ENCODE results near the gene MAP2K6. TPM values are rescaled to one million over a fixed set of nuclear protein-coding genes. Genes with fewer than 3 reads are reported as not detected.

Gene MAP2K6
- polyA plus RNA-seq, 1 of the 3 experiments (the other 2 are of a cell fraction): 6.7 TPM

DNA sequence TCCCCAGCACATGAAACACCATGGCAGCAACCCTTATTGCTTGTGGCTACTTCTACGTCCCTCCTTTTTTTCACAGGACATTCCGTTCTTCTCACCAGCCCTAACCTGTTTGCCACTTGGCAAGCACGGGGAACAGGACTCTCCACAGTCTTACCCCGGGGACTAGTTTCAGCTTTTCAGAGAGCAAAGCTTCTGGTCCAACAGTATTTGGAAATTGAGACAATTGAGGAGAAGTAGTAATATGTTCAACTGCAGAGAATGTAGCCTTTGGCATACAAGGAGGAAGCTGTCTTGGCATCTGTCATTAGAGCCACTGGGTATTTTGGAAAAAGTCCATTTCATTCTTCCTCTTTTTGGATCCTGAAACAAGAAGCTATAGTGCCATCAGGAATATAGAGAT, 65.7 kb downstream of the MAP2K6 start:
- H3K4me1 ChIP-seq (ENCODE audit: control insufficient read depth in 1 of 2, insufficient read depth in 2 of 2, low read depth in 1 of 2, low read length in 1 of 2): no peaks in the 10 kb centered on the region
- no peaks in the 10 kb centered on the region for H3F3A ChIP-seq (replicated peaks; ENCODE audit: insufficient read depth)
- no peak for DNase-seq
- WGBS (ENCODE audit: low lambda C conversion rate): 91% methylated on average over 4 of the region's 4 CpGs
- no peak overlapping the region for H3K4me3 ChIP-seq (ENCODE audit: low read depth in 2 of 2, low read length in 1 of 2)
- no peak overlapping the region for H2AFZ ChIP-seq (ENCODE audit: low read depth)
- no peaks in the 10 kb centered on the region for H3K27me3 ChIP-seq (ENCODE audit: insufficient read depth)
- no peaks in the 10 kb centered on the region for H3K36me3 ChIP-seq (replicated peaks in 1 of 2; ENCODE audit: control insufficient read depth in 1 of 2, insufficient read depth in 2 of 2, low read length in 1 of 2)
- TF ChIP-seq, protein P1, sequence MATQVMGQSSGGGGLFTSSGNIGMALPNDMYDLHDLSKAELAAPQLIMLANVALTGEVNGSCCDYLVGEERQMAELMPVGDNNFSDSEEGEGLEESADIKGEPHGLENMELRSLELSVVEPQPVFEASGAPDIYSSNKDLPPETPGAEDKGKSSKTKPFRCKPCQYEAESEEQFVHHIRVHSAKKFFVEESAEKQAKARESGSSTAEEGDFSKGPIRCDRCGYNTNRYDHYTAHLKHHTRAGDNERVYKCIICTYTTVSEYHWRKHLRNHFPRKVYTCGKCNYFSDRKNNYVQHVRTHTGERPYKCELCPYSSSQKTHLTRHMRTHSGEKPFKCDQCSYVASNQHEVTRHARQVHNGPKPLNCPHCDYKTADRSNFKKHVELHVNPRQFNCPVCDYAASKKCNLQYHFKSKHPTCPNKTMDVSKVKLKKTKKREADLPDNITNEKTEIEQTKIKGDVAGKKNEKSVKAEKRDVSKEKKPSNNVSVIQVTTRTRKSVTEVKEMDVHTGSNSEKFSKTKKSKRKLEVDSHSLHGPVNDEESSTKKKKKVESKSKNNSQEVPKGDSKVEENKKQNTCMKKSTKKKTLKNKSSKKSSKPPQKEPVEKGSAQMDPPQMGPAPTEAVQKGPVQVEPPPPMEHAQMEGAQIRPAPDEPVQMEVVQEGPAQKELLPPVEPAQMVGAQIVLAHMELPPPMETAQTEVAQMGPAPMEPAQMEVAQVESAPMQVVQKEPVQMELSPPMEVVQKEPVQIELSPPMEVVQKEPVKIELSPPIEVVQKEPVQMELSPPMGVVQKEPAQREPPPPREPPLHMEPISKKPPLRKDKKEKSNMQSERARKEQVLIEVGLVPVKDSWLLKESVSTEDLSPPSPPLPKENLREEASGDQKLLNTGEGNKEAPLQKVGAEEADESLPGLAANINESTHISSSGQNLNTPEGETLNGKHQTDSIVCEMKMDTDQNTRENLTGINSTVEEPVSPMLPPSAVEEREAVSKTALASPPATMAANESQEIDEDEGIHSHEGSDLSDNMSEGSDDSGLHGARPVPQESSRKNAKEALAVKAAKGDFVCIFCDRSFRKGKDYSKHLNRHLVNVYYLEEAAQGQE (IDR thresholded peaks at IDR 0.05; ENCODE audit: low read depth, low read length): no peak
- no peak for TF ChIP-seq ZBTB33 (IDR thresholded peaks at IDR 0.05; ENCODE audit: borderline replicate concordance, low read depth)
- TF ChIP-seq YY1 (IDR thresholded peaks at IDR 0.05; ENCODE audit: low read depth): no peak
- TF ChIP-seq SIN3A (IDR thresholded peaks at IDR 0.05; ENCODE audit: borderline replicate concordance, low read depth, low read length): no peak
- no peak for TF ChIP-seq GATA2 (CRISPR knock-in tag; IDR thresholded peaks at IDR 0.05)
- TF ChIP-seq FOSL2 (IDR thresholded peaks at IDR 0.05; ENCODE audit: borderline replicate concordance, low read depth): no peak
- TF ChIP-seq POLR2AphosphoS5 (IDR thresholded peaks at IDR 0.05; ENCODE audit: low read depth, low read length): no peak
- TF ChIP-seq FOXJ3 (CRISPR knock-in tag; IDR thresholded peaks at IDR 0.05): no peak
- no peak for TF ChIP-seq TAF1 (IDR thresholded peaks at IDR 0.05; ENCODE audit: borderline replicate concordance, low read depth, low read length)
- TF ChIP-seq NRF1 (IDR thresholded peaks at IDR 0.05; ENCODE audit: low read depth, low read length): no peak
- TF ChIP-seq RCOR1 (IDR thresholded peaks at IDR 0.05; ENCODE audit: low read length): no peak
- no peak for TF ChIP-seq GABPA (IDR thresholded peaks at IDR 0.05; ENCODE audit: low read depth)
- TF ChIP-seq CHD2 (IDR thresholded peaks at IDR 0.05; ENCODE audit: low read length, partially characterized antibody): no peak
- TF ChIP-seq MEF2A (IDR thresholded peaks at IDR 0.05; ENCODE audit: borderline replicate concordance, low read depth): no peak
- ChIA-PET CTCF (interaction anchor here (1.1 to 3.6 kb wide), 3 partner anchors 46 to 86 kb away, joined by 3 to 17 read pairs (median 3); no protein-coding TSS in a partner anchor), POLR2A (no interaction called here)
- H3K9ac ChIP-seq: no peak overlapping the region
- no peaks in the 10 kb centered on the region for H3K9me2 ChIP-seq
- H3K79me2 ChIP-seq (ENCODE audit: insufficient read depth): no peaks in the 10 kb centered on the region
- H3K27ac ChIP-seq (ENCODE audit: low read depth in 2 of 2, low read length in 1 of 2): no peak overlapping the region
- H3K4me2 ChIP-seq: no peak overlapping the region
- no peaks in the 10 kb centered on the region for H4K20me1 ChIP-seq (ENCODE audit: insufficient read depth)
- no peaks in the 10 kb centered on the region for H3K9me3 ChIP-seq
